Fibroblast of villous mesenchyme (primary cell): Measurements from ENCODE around the gene EXOC2. TPM values are rescaled to one million over a fixed set of nuclear protein-coding genes. Genes with fewer than 3 reads are reported as not detected.
"Not testable (repeated sequence)": the region's sequence is repeated elsewhere in the genome, so short reads cannot be mapped to it uniquely, and the experiment has no call there.

Experiments
- DNase-seq: peaks from one replicate; pipeline ENCODE4 v3.0.0-alpha.2; 2010; ENCODE audit warnings: low read depth
- H3K4me3 ChIP-seq: 2 replicates; pipeline ENCODE4 v1.5.1; 2011; ENCODE audit warnings: low read depth, mild to moderate bottlenecking, low read length
- total RNA-seq: library from RNA; depleted of rRNA; stranded (reverse); fragments of >200 nt; gene quantifications from 2 replicates; pipeline ENCODE4 v1.2.3, GENCODE V29; 2012
- TF ChIP-seq, protein P1 (sequence below): IDR thresholded peaks from 2 replicates; pipeline ENCODE4 v1.5.1; 2012; ENCODE audit warnings: low read depth, mild to moderate bottlenecking, low read length; ENCODE audit not compliant: insufficient read depth

Gene EXOC2
- total RNA-seq, 1 donor = 29.8 TPM

DNA sequence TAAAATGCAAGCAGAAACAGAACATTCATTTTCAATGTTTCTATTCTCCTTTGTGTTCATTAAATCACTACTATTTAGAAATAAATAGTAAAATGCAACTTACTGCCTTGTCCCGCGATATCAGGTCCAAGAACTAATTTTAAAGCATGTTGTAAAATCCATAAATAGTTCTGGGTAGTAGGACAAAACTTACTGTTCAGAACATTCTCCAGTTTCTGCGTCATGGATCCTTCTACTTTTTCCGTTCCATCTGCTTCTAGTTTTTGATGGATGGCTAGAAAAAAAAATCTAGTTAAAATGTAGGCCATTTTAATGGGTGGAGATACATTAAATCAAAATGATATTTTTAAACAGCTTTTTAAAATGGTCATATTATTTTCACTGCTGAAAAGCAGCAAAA, 83.0 kb downstream of the EXOC2 start:
- TF ChIP-seq, protein P1, sequence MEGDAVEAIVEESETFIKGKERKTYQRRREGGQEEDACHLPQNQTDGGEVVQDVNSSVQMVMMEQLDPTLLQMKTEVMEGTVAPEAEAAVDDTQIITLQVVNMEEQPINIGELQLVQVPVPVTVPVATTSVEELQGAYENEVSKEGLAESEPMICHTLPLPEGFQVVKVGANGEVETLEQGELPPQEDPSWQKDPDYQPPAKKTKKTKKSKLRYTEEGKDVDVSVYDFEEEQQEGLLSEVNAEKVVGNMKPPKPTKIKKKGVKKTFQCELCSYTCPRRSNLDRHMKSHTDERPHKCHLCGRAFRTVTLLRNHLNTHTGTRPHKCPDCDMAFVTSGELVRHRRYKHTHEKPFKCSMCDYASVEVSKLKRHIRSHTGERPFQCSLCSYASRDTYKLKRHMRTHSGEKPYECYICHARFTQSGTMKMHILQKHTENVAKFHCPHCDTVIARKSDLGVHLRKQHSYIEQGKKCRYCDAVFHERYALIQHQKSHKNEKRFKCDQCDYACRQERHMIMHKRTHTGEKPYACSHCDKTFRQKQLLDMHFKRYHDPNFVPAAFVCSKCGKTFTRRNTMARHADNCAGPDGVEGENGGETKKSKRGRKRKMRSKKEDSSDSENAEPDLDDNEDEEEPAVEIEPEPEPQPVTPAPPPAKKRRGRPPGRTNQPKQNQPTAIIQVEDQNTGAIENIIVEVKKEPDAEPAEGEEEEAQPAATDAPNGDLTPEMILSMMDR = no peak
- no peak overlapping the region for H3K4me3 ChIP-seq
- DNase-seq = no peak

DNA sequence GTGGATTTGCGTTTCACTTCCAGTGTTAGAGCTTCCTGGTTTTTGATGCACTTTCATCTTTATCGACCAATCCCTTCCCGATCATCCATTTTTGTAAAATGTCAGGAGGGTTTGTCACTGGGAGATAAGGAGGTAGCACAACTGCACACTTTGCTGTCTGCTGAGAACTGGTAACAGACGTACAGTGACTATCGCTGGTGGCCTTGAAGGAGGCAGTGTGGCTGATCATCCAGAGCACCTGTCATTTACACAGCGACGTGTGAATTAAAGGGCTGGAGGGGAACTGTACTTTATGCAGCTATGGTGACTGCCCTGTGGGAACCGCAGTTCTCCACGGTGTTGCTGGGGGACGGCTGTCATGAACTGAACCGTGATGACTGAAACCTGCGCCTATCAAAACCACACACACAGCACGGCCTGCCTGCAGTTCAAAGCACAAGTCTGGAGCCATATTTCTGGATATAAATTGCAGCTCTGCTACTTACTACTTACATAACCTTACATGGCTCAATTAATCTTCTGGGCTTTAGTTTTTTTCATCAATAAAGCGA, 86.0 kb downstream of the EXOC2 start:
- TF ChIP-seq, protein P1 = no peak
- no peak overlapping the region for H3K4me3 ChIP-seq
- no peak for DNase-seq

DNA sequence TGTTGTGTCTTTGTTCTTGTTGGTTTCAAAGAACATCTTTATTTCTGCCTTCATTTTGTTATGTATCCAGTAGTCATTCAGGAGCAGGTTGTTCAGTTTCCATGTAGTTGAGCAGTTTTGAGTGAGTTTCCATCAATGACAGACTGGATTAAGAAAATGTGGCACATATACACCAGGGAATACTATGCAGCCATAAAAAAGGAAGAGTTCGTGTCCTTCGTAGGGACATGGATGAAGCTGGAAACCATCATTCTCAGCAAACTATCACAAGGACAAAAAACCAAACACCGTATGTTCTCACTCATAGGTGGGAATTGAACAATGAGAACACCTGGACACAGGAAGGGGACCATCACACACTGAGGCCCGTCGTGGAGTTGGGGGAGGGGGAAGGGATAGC, 87.0 kb downstream of the EXOC2 start:
- DNase-seq = not testable (repeated sequence)

DNA sequence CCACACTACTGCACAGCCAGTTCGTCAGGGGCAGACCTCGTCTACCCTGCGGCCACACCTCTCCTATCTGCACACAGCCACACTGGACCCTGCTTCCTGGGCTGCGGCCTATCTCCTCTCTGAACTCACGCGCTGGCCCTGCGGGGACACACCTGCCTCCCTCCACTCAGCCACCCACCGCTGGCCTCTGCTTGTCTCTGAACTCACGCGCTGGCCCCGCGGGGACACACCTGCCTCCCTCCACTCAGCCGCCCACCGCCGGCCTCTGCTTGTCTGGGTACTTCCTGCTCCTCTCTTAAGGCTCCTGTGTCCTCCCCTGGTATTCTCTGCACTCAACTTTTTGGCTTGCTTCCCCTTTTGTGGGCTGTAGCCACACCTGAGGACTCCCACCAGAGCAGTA, 88.4 kb downstream of the EXOC2 start:
- no peak for DNase-seq
- TF ChIP-seq, protein P1 = no peak
- no peak overlapping the region for H3K4me3 ChIP-seq

More for the DNA sequence above, 87.0 kb downstream of the EXOC2 start:
- H3K4me3 ChIP-seq = not testable (repeated sequence)

DNA sequence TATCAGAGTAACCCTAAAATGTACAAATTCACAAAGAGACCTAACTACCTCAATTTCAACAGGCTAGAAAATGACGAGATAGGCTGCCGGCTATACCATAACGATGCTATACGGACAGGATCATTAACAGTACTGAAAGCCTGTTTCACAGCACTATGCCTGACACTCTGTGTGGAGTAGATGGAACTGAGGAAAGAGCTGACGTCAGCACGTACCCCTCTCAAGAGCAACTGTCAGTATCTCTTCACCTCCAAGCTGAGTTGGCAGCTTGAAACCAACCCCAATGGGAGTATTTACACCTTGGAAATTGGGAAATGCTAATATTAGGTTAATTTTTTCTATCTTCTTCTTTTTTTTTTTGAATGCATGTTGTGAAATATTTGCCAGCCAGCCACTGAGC, 89.7 kb downstream of the EXOC2 start:
- TF ChIP-seq, protein P1 = no peak

DNA sequence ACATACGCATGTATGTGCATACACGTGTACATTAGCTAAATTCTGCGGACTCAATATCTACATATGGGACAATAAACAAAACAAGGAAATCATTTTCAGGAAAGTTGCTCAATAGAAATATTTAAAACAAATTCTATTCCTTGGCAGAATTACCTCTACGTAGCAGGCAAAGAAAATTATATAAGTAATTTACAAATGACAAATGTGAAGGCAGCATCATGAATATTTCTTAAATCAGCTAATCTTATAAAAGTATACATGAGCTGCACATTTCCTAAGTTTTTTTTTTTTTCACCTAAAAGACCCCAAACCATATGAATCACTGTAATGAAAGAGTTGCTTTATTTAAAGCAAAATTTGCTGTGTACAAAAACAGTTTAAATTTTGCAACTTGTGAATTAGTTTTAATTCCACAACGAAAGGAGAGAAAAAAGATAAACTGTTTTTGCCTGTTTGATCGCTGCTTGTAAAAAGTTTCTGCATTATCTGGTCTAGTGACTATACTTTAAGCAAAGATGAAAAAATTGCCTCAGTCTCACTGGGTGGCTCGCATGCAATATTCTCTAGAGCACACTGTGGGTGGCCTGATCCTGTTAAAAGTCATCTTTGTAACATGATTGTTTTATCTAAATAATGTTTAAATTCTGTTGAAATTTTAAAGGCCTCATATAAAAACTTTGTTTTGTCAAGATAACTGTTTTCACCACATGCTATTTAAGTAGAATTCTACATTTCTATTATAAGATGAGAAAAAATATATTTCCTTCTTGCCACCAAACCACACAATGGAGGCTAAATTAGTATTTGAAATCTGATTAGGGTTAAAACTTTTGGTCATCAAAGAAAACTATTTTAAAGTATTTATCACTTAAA, 93.1 kb downstream of the EXOC2 start:
- no peak overlapping the region for H3K4me3 ChIP-seq
- TF ChIP-seq, protein P1 = no peak
- DNase-seq = peak; percentile 3

More for the DNA sequence above, 89.7 kb downstream of the EXOC2 start:
- no peak overlapping the region for H3K4me3 ChIP-seq
- no peak for DNase-seq

DNA sequence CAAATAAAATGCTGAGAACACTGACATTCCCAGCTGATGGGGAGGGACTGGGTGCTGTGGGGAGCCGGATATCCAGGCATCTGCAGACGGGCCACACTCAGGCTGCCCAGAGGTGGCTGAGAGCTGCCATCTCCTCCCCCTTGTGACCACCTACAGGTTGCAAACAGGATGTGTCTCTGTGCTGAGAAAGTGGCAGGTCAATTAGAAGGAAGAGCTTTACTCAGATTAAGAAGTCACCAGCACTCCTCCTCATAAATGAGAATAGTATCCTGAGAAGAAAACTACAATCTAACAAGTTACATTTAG, 99.1 kb downstream of the EXOC2 start:
- TF ChIP-seq, protein P1 = no peak
- no peak for DNase-seq
- H3K4me3 ChIP-seq = no peak overlapping the region
